Endothelial cell of umbilical vein (primary cell): ENCODE results near the gene GPR146. TPM values are rescaled to one million over a fixed set of nuclear protein-coding genes. Genes with fewer than 3 reads are reported as not detected.

Source experiments
- BruUV-seq: library from RNA; stranded (reverse); fragments of 400-500 nt; replicated peaks from 2 replicates; lab custom pipeline; 2021; lab: Mats Ljungman, UMichigan
- CTCF ChIA-PET: fragments of 300-600, 350-600 bp; sonication (Branson Sonifier 250); formaldehyde crosslinking; loops from one replicate; lab custom pipeline; 2021; ENCODE audit warnings: antibody characterized with exemption, inconsistent platforms; lab: Charles Lee
- POLR2A ChIA-PET: fragments of 300-600, 350-600 bp; sonication (Branson Sonifier 250); formaldehyde crosslinking; loops from one replicate; lab custom pipeline; 2021; ENCODE audit warnings: antibody characterized with exemption, inconsistent platforms; lab: Charles Lee
- DNase-seq: peaks from one replicate; pipeline ENCODE4 v3.0.0-alpha.2; 2011; ENCODE audit warnings: low read depth, low spot score
- FAIRE-seq: peaks from 2 replicates; lab custom pipeline; 2011; peaks lifted over from hg19 to GRCh38; lab: Jason Lieb, UNC
- H2AFZ ChIP-seq: 2 replicates; pipeline ENCODE4 v1.6.0; 2012; ENCODE audit warnings: low read depth, low read length, control low read depth, inconsistent platforms
- H3K27ac ChIP-seq: 2 replicates; pipeline ENCODE4 v1.5.1; 2011; ENCODE audit warnings: low read depth, mild to moderate bottlenecking, control low read depth, low read length, moderate library complexity; ENCODE audit not compliant: insufficient read depth
- H3K27me3 ChIP-seq, 2 experiments: 2 replicates each; pipeline versions ENCODE4 v1.6.0 to v1.6.1; 2011; ENCODE audit warnings: low read length in 2 of 2, mixed read lengths in 1 of 2; ENCODE audit not compliant: control insufficient read depth in 2 of 2, insufficient read depth in 2 of 2
- H3K36me3 ChIP-seq, 2 experiments: 2 replicates in 1 of 2; 3 replicates in 1 of 2; pipeline ENCODE4 v1.5.1; 2011; ENCODE audit warnings: low read length in 2 of 2, mild to moderate bottlenecking in 1 of 2, moderate library complexity in 1 of 2; ENCODE audit not compliant: control insufficient read depth in 2 of 2, insufficient read depth in 2 of 2; ENCODE audit errors: extremely low read depth in 1 of 2
- H3K4me1 ChIP-seq: 3 replicates; pipeline ENCODE4 v1.5.1; 2011; ENCODE audit warnings: mild to moderate bottlenecking, low read length; ENCODE audit not compliant: control insufficient read depth, insufficient read depth; ENCODE audit errors: extremely low read depth
- H3K4me2 ChIP-seq: 2 replicates; pipeline ENCODE4 v1.6.1; 2011; ENCODE audit warnings: low read length, control low read depth, mixed read lengths; ENCODE audit not compliant: insufficient read depth
- H3K4me3 ChIP-seq, 3 experiments: fragments of 200-600 bp in 1 of 3; sonication (generic), shearing (Covaris generic) in 1 of 3; replicated peaks in 1 of 3; 2 replicates each; pipeline ENCODE4 v1.5.1; 2011 to 2016; ENCODE audit warnings: control low read depth in 3 of 3, low read length in 3 of 3, mild to moderate bottlenecking in 2 of 3, inconsistent platforms in 1 of 3, low read depth in 1 of 3, moderate library complexity in 1 of 3; ENCODE audit not compliant: insufficient read depth in 1 of 3
- H3K79me2 ChIP-seq: 2 replicates; pipeline ENCODE4 v1.6.0; 2012; ENCODE audit warnings: low read length, inconsistent platforms; ENCODE audit not compliant: control insufficient read depth, insufficient read depth
- H3K9ac ChIP-seq: replicated peaks from 2 replicates; pipeline ENCODE3; 2011; ENCODE audit warnings: low read length, control low read depth; ENCODE audit not compliant: insufficient read depth; ENCODE audit errors: extremely low read depth
- H3K9me1 ChIP-seq: replicated peaks from 3 replicates; pipeline ENCODE4 v1.6.0; 2011; ENCODE audit warnings: mild to moderate bottlenecking, low read length; ENCODE audit not compliant: control insufficient read depth, insufficient read depth; ENCODE audit errors: extremely low read depth
- H3K9me3 ChIP-seq: replicated peaks from 2 replicates; pipeline ENCODE4 v1.5.1; 2012; ENCODE audit warnings: low read length, inconsistent platforms; ENCODE audit not compliant: control insufficient read depth, insufficient read depth
- H4K20me1 ChIP-seq: replicated peaks from 2 replicates; pipeline ENCODE3; 2011; ENCODE audit warnings: mild to moderate bottlenecking, low read length; ENCODE audit not compliant: control insufficient read depth, insufficient read depth; ENCODE audit errors: extremely low read depth
- EZH2 ChIP-seq: IDR thresholded peaks from 2 replicates; pipeline ENCODE4 v1.6.1; 2012; ENCODE audit warnings: borderline replicate concordance, low read depth, mild to moderate bottlenecking, moderate library complexity, low read length, inconsistent platforms; ENCODE audit not compliant: severe bottlenecking
- FOS ChIP-seq: IDR thresholded peaks from 2 replicates; pipeline ENCODE4 v1.6.1; 2011; ENCODE audit warnings: mild to moderate bottlenecking, low read length, moderate library complexity, borderline replicate concordance; ENCODE audit not compliant: insufficient read depth
- GATA2 ChIP-seq: IDR thresholded peaks from 2 replicates; pipeline ENCODE4 v1.7.0; 2011; ENCODE audit warnings: low read depth, mild to moderate bottlenecking, moderate library complexity, mixed read lengths, low read length; ENCODE audit not compliant: insufficient read length, insufficient read depth
- JUN ChIP-seq: IDR thresholded peaks from 2 replicates; pipeline ENCODE4 v1.6.1; 2011; ENCODE audit warnings: borderline replicate concordance, low read depth; ENCODE audit not compliant: insufficient read length, insufficient read depth
- MAX ChIP-seq: IDR thresholded peaks from 2 replicates; pipeline ENCODE4 v1.6.1; 2011; ENCODE audit not compliant: insufficient read depth, insufficient read length
- MYC ChIP-seq: IDR thresholded peaks from one replicate; pipeline ENCODE4 v1.6.1; 2011; ENCODE audit warnings: mild to moderate bottlenecking, low read depth, low read length
- POLR2A ChIP-seq: IDR thresholded peaks from 2 replicates; pipeline ENCODE4 v1.6.1; 2012; ENCODE audit warnings: low read depth, mild to moderate bottlenecking, control low read depth, low read length
- POLR2AphosphoS5 ChIP-seq: IDR thresholded peaks from 2 replicates; pipeline ENCODE4 v1.6.1; 2012; ENCODE audit warnings: low read depth, mild to moderate bottlenecking, control low read depth, low read length, moderate library complexity; ENCODE audit not compliant: insufficient read depth
- dilution Hi-C: fragments of 300-500 bp; cut with MboI; formaldehyde crosslinking; loops from one replicate; pipeline ENCODE4 v1.15.0; 2019; ENCODE audit warnings: low sequenced_read_pairs; ENCODE audit not compliant: extremely low pct_ligation_motif_present
- intact Hi-C: fragments of 100-400 bp; cut with micrococcal nuclease; formaldehyde crosslinking; loops from one replicate; pipeline ENCODE4 v1.10.0; 2022
- polyA plus RNA-seq, 4 experiments: library from polyadenylated mRNA; depleted of rRNA in 3 of 4; stranded (reverse) in 3 of 4; unstranded in 1 of 4; fragments of >200 nt; gene quantifications; 2 replicates each; pipeline versions ENCODE4 v1.2.1 to v1.2.3, GENCODE V29; 2011 to 2012; ENCODE audit warnings: missing spikeins in 1 of 4
- total RNA-seq: library from RNA; stranded (reverse); gene quantifications from 2 replicates; pipeline ENCODE4 v1.2.3, GENCODE V29; 2021
- TF ChIP-seq, protein P1 (sequence below), 2 donors: IDR thresholded peaks; 1 replicate in 1 of 2; 2 replicates in 1 of 2; pipeline ENCODE4 v1.5.1; 2011; ENCODE audit warnings: low read length in 2 of 2, mild to moderate bottlenecking in 2 of 2, moderate library complexity in 2 of 2, control low read depth in 1 of 2, inconsistent platforms in 1 of 2, low read depth in 1 of 2; ENCODE audit not compliant: insufficient read depth in 1 of 2; ENCODE audit errors: extremely low read depth in 1 of 2

The GPR146 gene
- total and polyA plus RNA-seq, 2 donors (not counting 3 experiments of a cell fraction or from before 2014, with no cell fraction given), result 18.5 to 44.8 TPM

DNA sequence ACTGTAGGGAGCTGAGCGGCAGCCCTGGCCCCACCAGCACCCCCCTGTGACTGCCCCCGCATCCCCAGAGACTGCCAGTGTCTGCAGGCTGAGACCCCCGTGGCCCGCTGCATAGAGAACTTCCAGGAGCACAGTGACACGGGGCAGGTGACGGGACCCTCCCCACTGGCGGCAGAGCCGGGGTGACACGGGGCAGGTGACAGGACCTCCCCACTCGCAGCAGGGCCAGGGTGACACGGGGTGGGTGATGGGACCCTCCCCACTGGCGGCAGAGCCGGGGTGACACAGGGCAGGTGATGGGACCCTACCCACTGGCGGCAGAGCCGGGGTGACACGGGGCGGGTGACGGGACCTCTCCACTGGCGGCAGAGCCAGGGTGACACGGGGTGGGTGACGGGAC, 45.9 kb downstream of the GPR146 start:
- TF ChIP-seq FOS (no peak), POLR2A (no peak)
- intact Hi-C loops (no loop called here), dilution Hi-C loops (no loop called here)
- H3K27ac ChIP-seq, result no peak overlapping the region
- FAIRE-seq, result no peak
- H2AFZ ChIP-seq, result no peak overlapping the region
- H3K9me1 ChIP-seq, result no peaks in the 10 kb centered on the region
- H3K36me3 ChIP-seq, result peaks cover 0 to 2% of the 10 kb centered on the region in 2 experiments
- H3K9me3 ChIP-seq, result no peaks in the 10 kb centered on the region
- H3K4me3 ChIP-seq, result no peak overlapping the region
- no peaks in the 10 kb centered on the region for H4K20me1 ChIP-seq
- H3K27me3 ChIP-seq, result no peaks in the 10 kb centered on the region
- BruUV-seq, result no TSS peak
- ChIA-PET CTCF (interaction anchor here (1.1 to 1.7 kb wide), 2 partner anchors 25 to 33 kb away, joined by 4 to 10 read pairs; no protein-coding TSS in a partner anchor), POLR2A (no interaction called here)
- H3K9ac ChIP-seq, result no peak overlapping the region
- H3K79me2 ChIP-seq, result no peaks in the 10 kb centered on the region
- no peak overlapping the region for H3K4me2 ChIP-seq
- no peak for DNase-seq
- H3K4me1 ChIP-seq, result peaks cover 18% of the 10 kb centered on the region

DNA sequence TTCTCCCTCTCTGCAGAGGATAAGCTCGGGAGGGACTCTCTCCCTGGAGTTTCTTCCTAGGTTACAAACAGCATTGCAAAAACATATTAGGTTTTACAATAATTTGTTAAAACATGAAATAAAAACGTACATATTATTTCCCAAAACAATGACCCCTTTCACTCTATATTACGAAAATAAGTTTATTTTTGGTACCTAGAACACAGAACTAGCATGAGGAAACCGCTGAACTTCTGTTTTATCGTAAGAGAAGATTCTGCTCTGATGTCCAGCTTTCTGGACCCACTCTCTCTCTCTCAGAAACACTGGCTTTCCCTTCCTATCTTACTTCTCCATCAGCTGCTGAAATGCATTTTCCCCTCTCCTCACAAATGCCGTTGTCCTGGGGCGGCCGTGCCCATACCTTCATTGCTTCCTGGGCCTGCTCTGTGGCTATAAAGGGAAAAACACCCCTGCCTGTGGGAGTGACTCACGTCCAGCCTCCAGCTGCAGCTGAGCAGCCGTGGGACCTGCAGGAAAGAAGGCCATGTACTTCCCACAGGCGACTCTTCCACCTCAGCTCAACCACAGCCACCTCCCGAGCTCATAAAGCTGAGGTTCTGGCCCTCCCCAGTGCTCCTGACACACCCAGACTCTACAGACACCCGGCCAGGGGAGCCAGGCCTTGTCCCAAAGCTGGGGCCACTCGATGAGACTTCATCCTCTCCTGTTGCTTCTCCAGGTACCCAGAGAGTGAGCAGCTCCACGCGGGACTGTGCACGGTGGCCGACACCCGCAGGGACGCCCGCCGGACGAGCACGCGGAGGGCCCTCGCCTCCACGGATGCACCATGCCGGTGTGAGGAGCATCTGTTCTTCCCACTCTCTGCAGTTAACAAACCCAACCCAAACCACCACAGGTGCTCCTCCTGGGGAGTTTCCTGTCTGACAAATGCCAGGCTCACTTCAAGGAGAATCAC, 46.6 kb downstream of the GPR146 start:
- intact Hi-C loops (no loop called here), dilution Hi-C loops (no loop called here)
- FAIRE-seq, result no peak
- CTCF ChIA-PET, result interaction anchor here (1.1 to 1.7 kb wide), 3 partner anchors 25 to 48 kb away, joined by 3 to 10 read pairs (median 4); no protein-coding TSS in a partner anchor
- Histone ChIP-seq H3K4me2 (no peak overlapping the region), H3K27ac (no peak overlapping the region), H3K9me3 (no peaks in the 10 kb centered on the region), H3K36me3 (peaks cover 0 to 2% of the 10 kb centered on the region in 2 experiments), H4K20me1 (no peaks in the 10 kb centered on the region), H3K4me1 (peaks cover 15% of the 10 kb centered on the region), H3K79me2 (no peaks in the 10 kb centered on the region), H2AFZ (no peak overlapping the region), H3K9me1 (no peaks in the 10 kb centered on the region), H3K9ac (no peak overlapping the region), H3K4me3 (no peak overlapping the region), H3K27me3 (no peaks in the 10 kb centered on the region)
- POLR2A ChIA-PET, result no interaction called here
- TF ChIP-seq MYC, result no peak
- no peak for TF ChIP-seq JUN
- TF ChIP-seq, protein P1, sequence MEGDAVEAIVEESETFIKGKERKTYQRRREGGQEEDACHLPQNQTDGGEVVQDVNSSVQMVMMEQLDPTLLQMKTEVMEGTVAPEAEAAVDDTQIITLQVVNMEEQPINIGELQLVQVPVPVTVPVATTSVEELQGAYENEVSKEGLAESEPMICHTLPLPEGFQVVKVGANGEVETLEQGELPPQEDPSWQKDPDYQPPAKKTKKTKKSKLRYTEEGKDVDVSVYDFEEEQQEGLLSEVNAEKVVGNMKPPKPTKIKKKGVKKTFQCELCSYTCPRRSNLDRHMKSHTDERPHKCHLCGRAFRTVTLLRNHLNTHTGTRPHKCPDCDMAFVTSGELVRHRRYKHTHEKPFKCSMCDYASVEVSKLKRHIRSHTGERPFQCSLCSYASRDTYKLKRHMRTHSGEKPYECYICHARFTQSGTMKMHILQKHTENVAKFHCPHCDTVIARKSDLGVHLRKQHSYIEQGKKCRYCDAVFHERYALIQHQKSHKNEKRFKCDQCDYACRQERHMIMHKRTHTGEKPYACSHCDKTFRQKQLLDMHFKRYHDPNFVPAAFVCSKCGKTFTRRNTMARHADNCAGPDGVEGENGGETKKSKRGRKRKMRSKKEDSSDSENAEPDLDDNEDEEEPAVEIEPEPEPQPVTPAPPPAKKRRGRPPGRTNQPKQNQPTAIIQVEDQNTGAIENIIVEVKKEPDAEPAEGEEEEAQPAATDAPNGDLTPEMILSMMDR (IDR thresholded peaks at IDR 0.05; ENCODE audit: extremely low read depth in 1 of 2, insufficient read depth in 1 of 2, low read depth in 1 of 2, low read length in 2 of 2), result no peak
- no peak for TF ChIP-seq GATA2
- TF ChIP-seq POLR2A, result no peak
- TF ChIP-seq FOS, result no peak
- TF ChIP-seq MAX, result no peak
- no peak for TF ChIP-seq POLR2AphosphoS5
- TF ChIP-seq EZH2, result no peak
- no peak for DNase-seq
- BruUV-seq, result no TSS peak
